IPS DF 6.9 (cell line): ENCODE data around the gene OR4D2.

Experiments used
- DNase-seq: peaks from one replicate; pipeline ENCODE4 v3.0.0-alpha.2; 2013; ENCODE audit warnings: low read depth, low spot score
- H3K27ac ChIP-seq: one replicate; pipeline ENCODE4 v1.5.1; 2013; ENCODE audit warnings: low read length, control low read depth
- H3K27me3 ChIP-seq: 2 replicates; pipeline ENCODE4 v1.6.1; 2013; ENCODE audit warnings: mild to moderate bottlenecking, low read length; ENCODE audit not compliant: control insufficient read depth, insufficient read depth
- H3K36me3 ChIP-seq: 2 replicates; pipeline ENCODE4 v1.6.1; 2013; ENCODE audit warnings: low read length; ENCODE audit not compliant: control insufficient read depth, insufficient read depth
- H3K4me1 ChIP-seq: 2 replicates; pipeline ENCODE4 v1.6.1; 2013; ENCODE audit warnings: low read length; ENCODE audit not compliant: control insufficient read depth, insufficient read depth
- H3K4me3 ChIP-seq: 2 replicates; pipeline ENCODE4 v1.5.1; 2013; ENCODE audit warnings: mild to moderate bottlenecking, low read length
- H3K9me3 ChIP-seq: 2 replicates; pipeline ENCODE4 v1.6.1; 2013; ENCODE audit warnings: low read length, inconsistent platforms; ENCODE audit not compliant: control insufficient read depth, insufficient read depth
- WGBS: extraction: QIAGEN DNeasy Blood & Tissue Kit; methylation state at CpG from one replicate; pipeline ENCODE4 v1.1.7; 2013; ENCODE audit warnings: mixed read lengths, missing lambda C conversion rate; ENCODE audit not compliant: insufficient read length, insufficient coverage; 5-methylcytosine and 5-hydroxymethylcytosine counted together

Gene OR4D2

GRCh38 chr17:58172369-58173071 is 5.7 kb downstream of the OR4D2 start:
- no peak overlapping the region for H3K4me3 ChIP-seq
- H3K27ac ChIP-seq: no peak overlapping the region
- H3K27me3 ChIP-seq: no peaks in the 10 kb centered on the region
- DNase-seq: peak; percentile 35
- no peaks in the 10 kb centered on the region for H3K9me3 ChIP-seq
- no CpG with 5 or more reads among the region's 2 CpGs for WGBS
- no peaks in the 10 kb centered on the region for H3K36me3 ChIP-seq
- H3K4me1 ChIP-seq: no peaks in the 10 kb centered on the region

GRCh38 chr17:58174871-58175270 is 8.1 kb downstream of the OR4D2 start:
- Histone ChIP-seq H3K4me1 (no peaks in the 10 kb centered on the region), H3K4me3 (no peak overlapping the region), H3K9me3 (no peaks in the 10 kb centered on the region), H3K36me3 (no peaks in the 10 kb centered on the region), H3K27ac (no peak overlapping the region), H3K27me3 (no peaks in the 10 kb centered on the region)
- no CpG with 5 or more reads among the region's 3 CpGs for WGBS
- DNase-seq: no peak

GRCh38 chr17:58176200-58176599 is 9.4 kb downstream of the OR4D2 start:
- Histone ChIP-seq H3K36me3 (no peaks in the 10 kb centered on the region), H3K4me1 (no peaks in the 10 kb centered on the region), H3K9me3 (no peaks in the 10 kb centered on the region), H3K4me3 (no peak overlapping the region), H3K27me3 (no peaks in the 10 kb centered on the region), H3K27ac (no peak overlapping the region)
- no CpG with 5 or more reads among the region's 7 CpGs for WGBS
- DNase-seq: no peak

GRCh38 chr17:58181796-58182195 is 15.0 kb downstream of the OR4D2 start:
- Histone ChIP-seq H3K4me3 (no peak overlapping the region), H3K27me3 (no peaks in the 10 kb centered on the region), H3K27ac (no peak overlapping the region), H3K4me1 (no peaks in the 10 kb centered on the region), H3K9me3 (no peaks in the 10 kb centered on the region), H3K36me3 (no peaks in the 10 kb centered on the region)
- WGBS: no CpG with 5 or more reads among the region's 4 CpGs
- no peak for DNase-seq

GRCh38 chr17:58183514-58183913 is 16.7 kb downstream of the OR4D2 start:
- no CpG with 5 or more reads among the region's 4 CpGs for WGBS
- no peak for DNase-seq
- Histone ChIP-seq H3K27me3 (no peaks in the 10 kb centered on the region), H3K36me3 (no peaks in the 10 kb centered on the region), H3K9me3 (no peaks in the 10 kb centered on the region), H3K4me3 (no peak overlapping the region), H3K27ac (no peak overlapping the region), H3K4me1 (no peaks in the 10 kb centered on the region)

- Histone ChIP-seq H3K27me3 (no peaks in the 10 kb centered on the region), H3K36me3 (no peaks in the 10 kb centered on the region), H3K9me3 (no peaks in the 10 kb centered on the region), H3K4me1 (no peaks in the 10 kb centered on the region), H3K27ac (no peak overlapping the region), H3K4me3 (no peak overlapping the region)
- no peak for DNase-seq
- WGBS: no CpG with 5 or more reads among the region's 10 CpGs
Measured at GRCh38 chr17:58184308-58184985, 17.7 kb downstream of the OR4D2 start.

- Histone ChIP-seq H3K9me3 (no peaks in the 10 kb centered on the region), H3K36me3 (no peaks in the 10 kb centered on the region), H3K4me1 (no peaks in the 10 kb centered on the region), H3K27me3 (no peaks in the 10 kb centered on the region), H3K27ac (no peak overlapping the region), H3K4me3 (no peak overlapping the region)
- WGBS: no CpG with 5 or more reads among the region's 8 CpGs
- DNase-seq: no peak
Measured at GRCh38 chr17:58184986-58185761, 18.4 kb downstream of the OR4D2 start.

- Histone ChIP-seq H3K4me3 (no peak overlapping the region), H3K27ac (no peak overlapping the region), H3K9me3 (no peaks in the 10 kb centered on the region), H3K36me3 (no peaks in the 10 kb centered on the region), H3K27me3 (no peaks in the 10 kb centered on the region), H3K4me1 (no peaks in the 10 kb centered on the region)
- WGBS: no CpG with 5 or more reads among the region's 4 CpGs
- no peak for DNase-seq
Measured at GRCh38 chr17:58186591-58186990, 19.8 kb downstream of the OR4D2 start.

- Histone ChIP-seq H3K36me3 (no peaks in the 10 kb centered on the region), H3K4me1 (no peaks in the 10 kb centered on the region), H3K4me3 (no peak overlapping the region), H3K27me3 (no peaks in the 10 kb centered on the region), H3K9me3 (no peaks in the 10 kb centered on the region), H3K27ac (no peak overlapping the region)
- no peak for DNase-seq
- WGBS: no CpG with 5 or more reads among the region's 6 CpGs
Measured at GRCh38 chr17:58187063-58187462, 20.3 kb downstream of the OR4D2 start.

- no CpG with 5 or more reads among the region's 7 CpGs for WGBS
- Histone ChIP-seq H3K27ac (no peak overlapping the region), H3K36me3 (no peaks in the 10 kb centered on the region), H3K4me3 (no peak overlapping the region), H3K9me3 (no peaks in the 10 kb centered on the region), H3K4me1 (no peaks in the 10 kb centered on the region), H3K27me3 (no peaks in the 10 kb centered on the region)
- DNase-seq: no peak
Measured at GRCh38 chr17:58187675-58188074, 20.9 kb downstream of the OR4D2 start.
